Posterior cingulate gyrus (tissue), 11 donors: ENCODE data around the gene NKAIN4.
A peak's percentile ranks its signal among the peaks of the same experiment; 100 is the strongest.
"Not testable (repeated sequence)": the region's sequence is repeated elsewhere in the genome, so short reads cannot be mapped to it uniquely, and the experiment has no call there.

Experiments
- DNase-seq, 10 donors: peaks; one replicate each; pipeline versions ENCODE4 v3.0.0 to v3.0.0-alpha.2; 2020 to 2021; ENCODE audit warnings: mixed read lengths in 3 of 10
- intact Hi-C: fragments of 100-400 bp; cut with DNase I; formaldehyde crosslinking; loops from one replicate; pipeline ENCODE4 v1.15.1; 2023

NKAIN4 gene

DNA sequence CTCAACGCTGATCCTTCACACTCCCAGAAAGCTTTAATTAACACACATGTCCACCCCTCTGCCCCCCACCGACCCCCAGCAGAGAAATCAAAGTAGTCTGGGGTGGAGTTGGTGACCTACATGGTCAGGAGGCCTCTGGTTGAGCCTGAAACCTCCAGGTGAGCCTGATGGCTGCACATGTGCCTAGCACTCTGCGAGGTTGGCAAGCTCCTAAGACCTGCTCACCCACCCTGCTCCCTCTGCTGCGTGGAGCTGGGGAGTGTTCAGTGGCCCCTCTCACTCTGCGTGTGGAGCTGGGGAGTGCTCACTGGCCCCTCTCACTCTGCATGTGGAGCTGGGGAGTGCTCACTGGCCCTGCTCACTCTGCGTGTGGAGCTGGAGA lies 30.4 kb downstream of the NKAIN4 start:
- intact Hi-C loops: loop anchor here (2.0 kb wide), 1 partner anchor 157 kb away; no protein-coding TSS in a partner anchor
- no peak for DNase-seq

DNA sequence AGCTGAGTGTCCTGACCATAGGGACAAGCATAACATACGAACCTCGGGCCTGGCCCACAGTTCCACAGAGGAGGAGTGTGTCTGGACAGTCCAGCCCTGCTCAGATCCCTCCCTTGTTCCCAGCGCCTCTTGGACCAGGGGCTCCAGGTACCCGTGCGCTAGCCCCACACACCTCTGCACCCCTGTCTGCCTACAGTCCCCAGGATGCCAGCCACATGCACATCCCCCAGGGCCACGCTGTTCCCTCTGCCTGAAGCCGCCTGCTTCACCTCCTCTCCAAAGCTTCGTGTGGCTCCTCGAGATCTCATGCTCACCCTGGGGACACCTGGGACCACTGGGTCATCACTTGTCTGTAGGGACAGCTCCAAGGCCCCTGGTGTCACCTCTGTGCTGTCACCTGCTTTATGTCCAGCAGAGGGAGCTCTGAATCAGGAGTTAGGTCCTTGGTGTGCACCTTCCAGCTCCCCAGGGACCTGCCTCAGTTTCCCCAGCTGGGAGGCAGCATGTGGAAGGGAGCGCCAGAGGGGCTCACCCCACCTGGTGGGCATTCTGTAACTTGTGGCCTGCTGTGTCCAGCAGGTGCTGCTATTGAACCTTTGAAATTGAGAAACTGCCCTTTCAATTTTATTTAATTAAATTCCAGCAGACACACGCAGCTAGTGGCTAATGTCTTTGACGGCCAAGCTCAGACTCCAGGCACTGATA lies 31.0 kb downstream of the NKAIN4 start:
- intact Hi-C loops: loop anchor here (2.0 kb wide), 1 partner anchor 158 kb away; no protein-coding TSS in a partner anchor
- peak in 5 of 10 donors; percentile 38 to 88 (median 48) for DNase-seq

DNA sequence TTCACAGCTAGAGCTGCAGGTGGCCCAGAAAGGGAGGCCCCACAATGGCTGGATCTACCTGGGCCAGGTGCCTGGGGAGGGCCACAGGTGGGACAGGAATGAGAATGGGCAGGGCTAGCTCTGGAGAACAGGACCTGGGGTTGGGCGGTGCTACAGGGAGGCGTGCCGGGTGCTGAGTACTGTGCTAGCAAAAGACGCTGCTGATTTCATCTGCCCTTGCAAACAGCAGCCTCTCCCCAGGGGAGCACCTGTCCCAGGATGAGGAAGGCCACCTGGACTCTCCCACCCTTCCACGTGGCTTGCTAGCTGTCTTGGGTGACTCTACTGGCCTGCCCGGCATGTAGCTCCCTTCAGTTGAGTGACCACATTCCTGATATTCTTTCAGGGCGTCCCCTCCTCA lies 31.7 kb downstream of the NKAIN4 start:
- intact Hi-C loops: loop anchor here (2.0 kb wide), 1 partner anchor 158 kb away; no protein-coding TSS in a partner anchor
- no peak for DNase-seq

DNA sequence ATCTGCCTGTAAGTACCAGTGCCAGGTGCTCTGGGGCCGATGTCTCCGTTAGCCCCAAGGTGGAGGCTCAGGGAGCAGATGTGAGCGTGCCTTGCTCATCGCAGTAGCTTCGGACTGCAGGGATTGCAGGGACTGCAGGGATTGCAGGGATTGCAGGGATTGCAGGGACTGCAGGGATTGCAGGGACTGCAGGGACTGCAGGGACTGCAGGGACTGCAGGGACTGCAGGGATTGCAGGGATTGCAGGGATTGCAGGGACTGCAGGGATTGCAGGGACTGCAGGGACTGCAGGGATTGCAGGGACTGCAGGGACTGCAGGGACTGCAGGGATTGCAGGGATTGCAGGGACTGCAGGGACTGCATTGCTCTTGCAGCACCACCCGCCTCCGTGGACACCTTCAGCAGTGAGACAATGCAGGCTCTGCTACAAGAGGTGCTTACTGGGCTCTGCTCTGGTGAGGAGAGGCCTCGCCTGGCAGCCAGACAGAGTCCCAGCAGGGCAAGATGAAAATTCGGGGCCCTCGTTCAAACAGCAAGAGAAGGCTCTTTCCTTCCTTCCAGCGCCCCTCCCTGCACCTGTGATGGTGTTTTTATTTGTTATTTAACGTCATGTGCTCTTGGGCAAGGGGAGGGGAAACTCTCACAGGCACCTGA lies 32.7 kb downstream of the NKAIN4 start:
- intact Hi-C loops: loop anchor here (2.0 kb wide), 1 partner anchor 159 kb away; no protein-coding TSS in a partner anchor
- not testable (repeated sequence) for DNase-seq

DNA sequence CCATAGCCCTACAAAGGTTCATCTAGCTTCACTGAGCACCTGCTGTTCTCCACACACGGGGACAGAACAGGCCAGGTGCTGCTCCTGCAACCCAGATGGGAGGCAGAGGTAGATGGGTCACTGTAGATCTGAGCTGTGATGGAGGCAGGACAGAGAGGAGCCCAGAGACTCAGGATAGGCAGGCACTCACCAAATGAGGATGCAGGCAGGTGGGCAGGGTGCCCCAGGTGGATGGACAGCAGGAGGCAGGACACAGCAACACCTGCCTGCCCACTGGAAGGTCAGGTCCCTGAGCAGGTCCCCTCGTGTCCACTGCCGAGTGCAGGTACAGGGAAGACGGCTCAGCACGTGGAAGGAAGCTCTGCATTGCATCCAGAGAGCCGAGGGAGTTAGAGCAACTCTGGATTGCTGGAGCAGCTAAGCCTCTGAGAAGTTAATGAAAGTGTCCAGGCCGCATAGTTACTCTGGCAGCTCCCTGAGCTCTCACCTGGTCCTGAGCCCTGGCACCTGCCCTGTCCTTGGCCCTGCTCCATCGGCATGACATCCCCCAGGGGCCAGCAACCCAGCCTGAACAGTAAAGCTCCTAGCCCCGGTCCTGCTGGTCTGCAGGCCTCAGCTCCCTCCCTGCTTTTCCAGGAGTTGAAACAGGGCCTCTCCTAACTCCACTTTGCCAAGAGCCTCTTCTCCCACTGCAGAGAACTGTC lies 33.4 kb downstream of the NKAIN4 start:
- intact Hi-C loops: no loop called here
- peak in 1 of 10 donors; percentile 68 for DNase-seq

DNA sequence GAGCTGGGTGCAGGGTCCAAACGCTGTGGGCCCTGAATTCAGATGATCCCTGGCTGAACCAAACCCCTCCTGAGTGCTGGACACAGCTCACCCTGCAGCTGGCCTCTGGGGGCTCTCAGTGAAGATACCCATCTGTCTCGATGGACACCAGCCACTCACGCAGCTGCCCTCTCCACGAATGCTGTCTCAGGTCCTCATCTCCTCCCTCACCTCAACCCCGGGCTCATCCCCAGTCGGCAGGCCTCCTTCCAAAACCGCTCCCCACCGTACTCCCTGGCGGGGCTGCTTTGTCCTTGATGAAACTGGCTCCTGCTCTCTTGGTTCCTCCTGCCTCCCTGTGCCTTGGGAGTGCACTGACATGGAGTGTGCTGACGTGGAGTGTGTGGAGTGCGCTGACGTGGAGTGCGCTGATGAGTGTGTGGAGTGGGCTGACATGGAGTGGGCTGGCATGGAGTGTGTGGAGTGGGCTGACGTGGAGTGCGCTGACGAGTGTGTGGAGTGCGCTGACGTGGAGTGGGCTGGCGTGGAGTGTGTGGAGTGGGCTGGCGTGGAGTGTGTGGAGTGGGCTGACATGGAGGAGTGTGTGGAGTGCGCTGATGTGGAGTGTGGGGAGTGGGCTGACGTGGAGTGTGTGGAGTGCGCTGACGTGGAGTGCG lies 34.3 kb downstream of the NKAIN4 start:
- intact Hi-C loops: no loop called here
- DNase-seq: peak in 1 of 10 donors; percentile 84

DNA sequence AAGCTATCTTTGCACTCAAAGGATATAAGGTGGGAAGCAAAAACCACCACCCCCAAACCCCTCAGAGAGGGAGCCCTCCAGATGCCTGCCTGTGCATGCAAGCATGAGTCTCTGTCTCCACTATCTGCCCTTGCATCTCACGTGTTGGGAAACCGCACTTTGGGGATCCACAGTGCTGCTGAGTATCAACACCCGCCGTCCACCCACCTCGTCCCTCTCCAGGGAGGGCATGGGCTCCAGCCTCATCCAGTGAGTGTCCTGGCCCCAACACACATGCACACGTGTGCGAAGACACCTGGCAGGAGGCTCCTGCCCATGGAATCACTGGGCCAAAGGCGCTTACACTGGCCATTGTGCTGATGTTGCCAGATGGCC lies 34.8 kb downstream of the NKAIN4 start:
- no peak for DNase-seq
- intact Hi-C loops: no loop called here

DNA sequence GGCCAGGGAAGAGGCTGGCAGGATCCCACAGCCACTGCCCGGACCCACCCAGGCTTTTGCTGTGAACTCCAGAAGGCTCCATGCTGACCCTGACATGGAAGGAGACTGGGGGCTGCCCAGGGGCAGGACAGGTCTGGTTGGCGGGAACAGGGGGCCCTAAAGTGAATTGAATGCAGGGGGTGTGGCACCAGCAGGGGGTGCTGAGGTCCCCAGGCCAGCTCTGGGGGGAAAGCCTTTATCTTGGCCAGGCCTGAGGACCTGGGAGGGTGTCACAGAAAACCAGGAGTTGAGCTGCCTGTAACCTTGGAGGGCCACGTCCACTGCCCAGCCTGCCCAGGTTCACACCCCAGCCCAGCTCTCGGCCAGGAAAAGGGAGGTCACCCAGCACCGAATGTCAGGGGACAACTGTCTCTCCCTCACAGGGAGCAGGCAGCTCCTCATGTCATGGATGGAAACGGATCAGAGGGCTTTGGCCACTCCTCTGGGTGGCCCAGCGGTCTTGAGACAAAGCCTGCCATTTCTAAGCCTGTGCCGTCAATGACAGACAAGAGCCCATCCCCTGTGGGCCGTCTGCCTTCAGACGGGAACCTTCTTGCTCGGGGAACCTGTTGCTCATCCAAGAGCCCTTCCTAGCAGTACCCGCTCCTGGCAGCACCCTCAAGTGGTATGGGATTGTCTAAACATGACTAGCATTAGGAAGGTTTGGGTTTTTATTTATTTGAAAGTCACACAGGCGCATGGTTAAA lies 35.4 kb downstream of the NKAIN4 start:
- DNase-seq: peak in 1 of 10 donors; percentile 48
- intact Hi-C loops: no loop called here

DNA sequence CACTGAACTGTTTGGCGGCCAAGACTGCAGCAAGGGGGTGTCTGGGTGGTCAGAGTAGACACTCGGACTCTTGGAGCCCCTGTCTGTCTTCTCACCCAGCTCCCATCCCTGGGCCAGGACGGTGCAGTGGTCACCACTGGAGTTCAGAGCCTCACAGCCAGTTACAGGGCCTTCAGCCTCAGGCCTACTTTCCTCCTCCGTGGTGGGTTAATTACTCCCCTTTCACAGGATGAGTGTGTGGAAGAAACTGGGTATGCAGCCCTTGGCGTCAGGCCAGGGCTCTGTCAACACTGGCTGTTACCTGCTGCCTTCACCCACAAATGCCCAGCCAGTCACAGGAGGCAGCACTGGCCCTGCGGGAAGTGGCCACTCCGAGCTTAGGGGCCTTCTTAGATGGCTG lies 36.6 kb downstream of the NKAIN4 start:
- DNase-seq: no peak
- intact Hi-C loops: no loop called here

DNA sequence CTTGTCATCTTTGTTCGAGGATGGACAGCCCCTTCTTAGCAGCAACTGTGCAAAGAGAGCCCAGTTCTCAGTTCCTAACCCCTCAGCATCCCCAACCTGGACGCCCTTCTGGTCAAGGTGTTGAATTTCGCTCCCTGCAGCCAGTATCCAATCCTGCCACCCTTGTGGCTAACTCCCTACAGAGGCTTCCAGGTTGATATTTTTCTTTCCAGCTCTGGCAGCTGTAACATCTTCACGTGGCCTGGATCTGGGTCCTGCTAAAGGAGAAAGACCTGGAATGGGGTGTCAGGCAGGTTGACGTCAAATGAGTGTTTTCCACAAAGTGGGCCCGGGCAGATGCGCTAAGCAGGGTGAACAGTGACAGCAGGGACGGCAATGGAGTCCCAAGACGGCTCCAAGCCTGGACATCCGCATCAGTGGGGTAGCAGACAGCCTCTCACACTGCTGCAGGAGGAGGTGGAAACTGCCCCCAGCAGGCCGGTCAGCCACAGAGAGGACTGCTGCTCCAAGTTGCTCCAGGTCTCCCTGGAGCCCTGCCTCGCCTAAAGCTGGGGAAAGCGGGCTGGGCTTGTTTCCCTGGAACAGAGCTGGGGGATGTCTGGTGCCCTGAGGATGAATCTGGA lies 37.3 kb downstream of the NKAIN4 start:
- DNase-seq: no peak
- intact Hi-C loops: no loop called here

DNA sequence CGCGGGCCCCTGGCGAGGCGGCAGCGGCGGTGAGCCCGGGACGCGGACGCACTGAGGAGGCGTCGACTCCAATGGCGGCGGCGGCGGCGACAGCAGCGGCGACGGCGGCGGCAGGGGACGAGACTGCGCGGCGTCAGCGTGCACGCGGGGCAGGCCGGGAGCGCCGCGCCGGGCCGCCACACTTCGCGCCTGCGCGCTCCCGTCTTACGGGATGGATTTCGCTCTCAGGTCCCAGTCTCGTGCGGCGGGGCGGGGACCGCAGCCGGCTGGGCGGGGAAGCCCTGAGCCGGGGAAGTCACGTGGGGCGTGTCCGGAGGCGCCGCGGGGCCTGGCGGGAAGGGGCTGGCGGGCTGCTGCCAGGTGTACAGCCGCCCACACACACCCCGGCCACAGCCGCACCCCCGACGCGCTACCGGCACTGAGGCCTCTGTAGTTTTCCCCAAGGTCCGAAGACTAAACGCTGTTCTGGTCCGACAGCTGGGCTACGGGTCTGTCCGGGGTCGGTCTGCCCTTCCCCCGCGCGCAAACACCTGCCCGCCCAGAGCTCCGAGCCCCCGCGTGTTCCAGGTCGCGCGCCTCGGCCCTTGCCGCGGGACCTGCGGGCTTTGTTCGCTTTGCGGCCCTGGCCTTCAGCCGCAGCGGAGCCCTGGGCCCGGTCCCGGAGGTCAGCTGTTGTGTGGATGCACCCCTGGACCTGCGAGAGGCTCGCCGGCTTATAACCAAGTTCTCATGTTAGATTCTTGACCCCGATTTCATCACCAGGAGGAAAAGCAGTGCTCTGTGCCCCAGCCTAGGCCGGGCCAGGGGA lies 38.0 kb downstream of the NKAIN4 start, which contains the start of gene YTHDF1:
YTHDF1 (minus strand) TSS at position 91 of the 808 bp plus-strand sequence. CDS start 239 bp downstream, outside the sequence.
- DNase-seq: peak; percentile 89 to 99 (median 94)
- intact Hi-C loops: no loop called here

DNA sequence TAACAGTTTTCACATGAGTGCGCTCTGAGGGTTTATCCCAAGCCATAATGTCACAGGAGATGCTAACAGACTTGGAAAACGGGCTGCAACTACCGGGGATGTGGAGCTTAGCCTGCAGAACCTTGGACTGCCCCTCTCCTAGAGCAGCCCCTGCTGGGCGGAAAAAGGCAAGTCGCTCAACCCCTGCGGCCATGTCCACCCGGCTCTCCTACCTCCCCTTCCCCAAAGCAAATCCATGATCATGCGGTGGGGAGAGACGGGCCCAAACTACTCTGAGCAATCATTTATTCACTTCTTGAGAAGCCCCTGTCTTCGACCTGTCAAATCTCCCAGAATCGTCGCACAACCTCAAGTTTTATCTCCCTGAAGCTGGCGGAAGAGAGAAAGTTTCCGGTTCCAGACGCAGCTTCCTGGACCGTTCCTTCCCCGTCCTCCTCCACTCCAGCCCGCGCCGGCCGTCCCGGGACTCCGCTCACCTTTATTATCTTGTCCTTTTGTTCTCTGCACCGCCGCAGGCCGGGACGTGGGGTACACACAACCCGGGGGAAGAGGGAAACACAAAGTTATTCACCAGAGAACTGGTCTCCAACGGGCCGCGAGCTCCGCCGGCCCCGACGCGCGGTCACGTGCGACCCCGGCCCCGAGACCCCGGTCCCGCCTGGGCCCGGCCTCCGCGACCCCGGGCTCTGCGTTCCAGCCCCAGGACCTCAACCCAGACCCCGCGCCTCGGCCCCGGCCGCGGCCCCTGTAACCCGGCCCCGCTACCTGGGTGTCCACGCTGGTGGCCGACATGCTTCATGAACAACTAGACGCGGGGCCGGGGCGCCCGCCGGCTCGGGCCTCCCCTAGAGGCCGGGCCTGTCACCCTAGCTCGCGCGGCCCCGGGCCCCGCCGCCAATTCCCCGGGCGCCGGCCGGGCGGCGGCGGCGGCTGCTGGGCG lies 38.9 kb downstream of the NKAIN4 start:
- DNase-seq: peak in 2 of 10 donors; percentile 8 to 29
- intact Hi-C loops: no loop called here

DNA sequence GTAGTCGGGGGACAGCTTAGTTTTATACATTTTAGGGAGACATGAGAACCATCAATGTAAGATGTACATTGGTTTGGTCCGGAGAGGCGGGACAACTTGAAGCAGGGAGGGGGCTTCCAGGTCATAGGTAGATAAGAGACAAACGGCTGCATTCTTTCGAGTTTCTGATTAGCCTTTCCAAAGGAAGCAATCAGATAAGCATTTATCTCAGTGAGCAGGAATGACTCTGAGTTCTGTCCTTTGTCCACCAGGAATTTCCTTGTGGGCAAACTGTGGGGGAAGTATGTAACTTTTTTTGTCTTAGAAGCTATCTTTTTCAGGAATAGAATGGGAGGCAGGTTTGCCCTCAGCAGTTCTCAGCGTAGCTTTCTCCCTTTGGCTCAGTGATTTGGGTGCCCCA lies 39.7 kb downstream of the NKAIN4 start:
- DNase-seq: no peak
- intact Hi-C loops: no loop called here

DNA sequence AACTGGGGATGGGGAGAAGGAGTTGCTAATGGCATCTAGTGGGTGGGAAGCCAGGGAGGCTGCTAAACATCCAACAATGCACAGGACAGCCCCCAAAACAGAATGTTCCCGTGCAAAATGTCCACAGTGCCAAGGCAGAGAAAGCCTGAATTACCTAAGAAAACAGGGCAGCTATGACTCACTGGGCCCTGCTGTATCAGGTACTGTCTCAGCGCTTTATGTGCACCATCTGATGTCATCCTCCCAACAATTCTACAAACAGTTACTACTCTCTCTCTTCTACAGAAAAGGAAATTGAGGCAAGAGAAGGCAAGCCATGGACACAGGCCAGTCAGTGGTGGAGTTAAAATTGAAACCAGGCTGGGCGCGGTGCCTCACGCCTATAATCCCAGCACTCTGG lies 41.5 kb downstream of the NKAIN4 start:
- intact Hi-C loops: no loop called here
- DNase-seq: peak in 1 of 10 donors; percentile 23

DNA sequence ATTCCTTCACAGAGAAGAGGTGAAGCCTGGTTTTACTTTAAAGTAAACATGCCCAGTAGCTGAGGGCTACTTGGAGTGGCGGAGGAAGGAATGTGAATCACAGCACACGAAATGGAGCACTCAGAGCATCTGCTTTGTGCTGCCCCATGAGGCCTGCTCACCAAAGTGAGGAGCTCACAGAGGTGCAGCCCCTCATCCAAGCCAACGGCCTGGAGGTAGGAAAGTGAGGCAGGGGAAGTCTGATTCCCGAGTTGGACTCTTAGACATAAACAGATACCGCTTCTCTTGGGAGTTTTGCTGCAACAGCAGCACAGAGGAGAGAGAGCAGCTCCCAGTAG lies 41.9 kb downstream of the NKAIN4 start:
- intact Hi-C loops: no loop called here
- peak in 1 of 10 donors; percentile 31 for DNase-seq

DNA sequence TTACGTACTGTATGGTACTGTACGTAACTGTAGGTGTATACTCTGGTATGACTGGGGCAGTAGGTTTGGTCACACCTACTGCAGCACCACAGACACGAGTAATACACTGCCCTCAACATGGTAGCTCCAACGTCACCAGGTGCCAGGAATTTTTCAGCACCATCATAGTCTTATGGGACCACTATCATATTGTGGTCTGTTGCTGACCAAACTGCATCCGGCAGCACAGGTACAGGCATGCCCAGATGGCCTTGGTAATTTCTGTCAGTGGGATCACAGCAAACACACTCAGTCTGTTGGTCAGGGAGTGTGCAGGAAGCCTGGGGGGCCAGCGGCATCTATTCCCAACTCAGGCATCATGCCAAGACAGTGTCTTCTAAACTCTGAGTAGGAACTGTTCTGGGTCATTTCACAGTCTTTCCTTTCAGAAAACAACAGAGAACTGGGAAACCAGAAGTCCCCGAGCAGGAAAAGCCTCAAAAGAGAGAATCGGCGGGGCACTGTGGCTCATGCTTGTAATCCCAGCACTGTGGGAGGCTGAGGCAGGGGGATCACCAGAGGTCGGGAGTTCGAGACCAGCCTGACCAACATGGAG lies 44.2 kb downstream of the NKAIN4 start:
- peak in 2 of 10 donors; percentile 26 to 82 for DNase-seq
- intact Hi-C loops: no loop called here

DNA sequence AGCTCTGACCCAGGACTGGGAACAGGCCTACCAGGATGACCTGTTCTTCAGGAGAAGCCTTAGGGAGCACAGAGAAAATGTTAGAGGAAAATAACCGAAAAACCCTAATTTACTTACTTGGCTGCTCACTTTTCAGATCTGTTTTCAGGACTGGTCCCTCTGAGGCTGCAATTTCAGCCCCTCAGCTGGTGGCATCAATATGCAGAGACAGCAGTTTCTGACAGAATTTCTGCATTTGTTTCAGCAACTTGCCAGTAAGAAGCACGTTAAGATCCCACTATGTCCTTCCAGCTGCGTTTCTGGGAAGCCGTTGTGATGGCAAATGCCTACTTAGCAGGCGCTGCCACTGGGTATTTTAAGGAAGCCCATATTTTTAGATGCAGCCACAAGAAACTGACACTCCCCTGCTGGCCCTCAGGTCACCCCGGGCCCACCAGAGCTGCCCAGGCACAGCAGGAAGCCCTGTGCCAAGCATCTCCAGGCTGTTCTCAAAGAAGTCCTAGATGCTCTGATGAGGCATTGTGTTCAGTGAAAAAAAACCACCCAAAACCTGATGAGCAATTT lies 45.8 kb downstream of the NKAIN4 start:
- intact Hi-C loops: no loop called here
- DNase-seq: peak in 2 of 10 donors; percentile 47 to 84
